Body of pancreas (tissue), 4 donors: ENCODE data around the gene TFB1M.

Experiments
- POLR2A ChIP-seq, 3 donors: fragments of 450-650 bp; IDR thresholded peaks; one replicate each; pipeline ENCODE4 v1.6.1; 2016; ENCODE audit warnings: antibody characterized with exemption in 3 of 3, mild to moderate bottlenecking in 2 of 3
- TF ChIP-seq, protein P1 (sequence below), 7 experiments: fragments of 450-650 bp in 4 of 7; fragments of 200-600 bp in 3 of 7; sonication (generic) in 3 of 7; IDR thresholded peaks; one replicate each; pipeline ENCODE4 v1.5.1; 2016 to 2019; ENCODE audit warnings: antibody characterized with exemption in 7 of 7

DNA sequence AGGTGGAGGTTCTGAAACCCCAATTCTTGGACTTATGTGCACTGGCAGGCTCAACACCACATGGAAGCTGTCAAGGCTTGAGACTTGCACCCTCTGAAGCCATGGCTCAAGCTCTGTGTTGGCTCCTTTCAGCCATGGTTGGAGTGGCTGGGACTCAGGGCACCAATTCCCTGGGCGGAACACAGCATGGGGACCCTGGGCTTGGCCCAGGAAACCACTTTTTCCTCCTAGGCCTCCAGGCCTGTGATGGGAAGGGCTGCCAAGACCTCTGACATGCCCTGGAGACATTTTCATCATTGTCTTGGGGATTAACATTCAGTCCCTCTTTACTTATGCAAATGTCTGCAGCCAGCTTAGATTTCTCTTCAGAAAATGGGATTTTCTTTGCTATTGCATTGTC is 76.7 kb downstream of the TFB1M start:
- TF ChIP-seq, protein P1, sequence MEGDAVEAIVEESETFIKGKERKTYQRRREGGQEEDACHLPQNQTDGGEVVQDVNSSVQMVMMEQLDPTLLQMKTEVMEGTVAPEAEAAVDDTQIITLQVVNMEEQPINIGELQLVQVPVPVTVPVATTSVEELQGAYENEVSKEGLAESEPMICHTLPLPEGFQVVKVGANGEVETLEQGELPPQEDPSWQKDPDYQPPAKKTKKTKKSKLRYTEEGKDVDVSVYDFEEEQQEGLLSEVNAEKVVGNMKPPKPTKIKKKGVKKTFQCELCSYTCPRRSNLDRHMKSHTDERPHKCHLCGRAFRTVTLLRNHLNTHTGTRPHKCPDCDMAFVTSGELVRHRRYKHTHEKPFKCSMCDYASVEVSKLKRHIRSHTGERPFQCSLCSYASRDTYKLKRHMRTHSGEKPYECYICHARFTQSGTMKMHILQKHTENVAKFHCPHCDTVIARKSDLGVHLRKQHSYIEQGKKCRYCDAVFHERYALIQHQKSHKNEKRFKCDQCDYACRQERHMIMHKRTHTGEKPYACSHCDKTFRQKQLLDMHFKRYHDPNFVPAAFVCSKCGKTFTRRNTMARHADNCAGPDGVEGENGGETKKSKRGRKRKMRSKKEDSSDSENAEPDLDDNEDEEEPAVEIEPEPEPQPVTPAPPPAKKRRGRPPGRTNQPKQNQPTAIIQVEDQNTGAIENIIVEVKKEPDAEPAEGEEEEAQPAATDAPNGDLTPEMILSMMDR (IDR thresholded peaks at IDR 0.05) = no peak
- no peak for TF ChIP-seq POLR2A (IDR thresholded peaks at IDR 0.05)
